HG02870 (cell line): ENCODE data around the gene REEP1.
"Not testable (repeated sequence)": the region's sequence is repeated elsewhere in the genome, so short reads cannot be mapped to it uniquely, and the experiment has no call there.

Experiments used
- ATAC-seq: cut with Tn5 transposase; IDR thresholded peaks from one replicate; pipeline ENCODE4 v1.9.1; 2021; ENCODE audit warnings: mild to moderate bottlenecking, moderate library complexity; ENCODE audit not compliant: unreplicated experiment

The REEP1 gene

DNA sequence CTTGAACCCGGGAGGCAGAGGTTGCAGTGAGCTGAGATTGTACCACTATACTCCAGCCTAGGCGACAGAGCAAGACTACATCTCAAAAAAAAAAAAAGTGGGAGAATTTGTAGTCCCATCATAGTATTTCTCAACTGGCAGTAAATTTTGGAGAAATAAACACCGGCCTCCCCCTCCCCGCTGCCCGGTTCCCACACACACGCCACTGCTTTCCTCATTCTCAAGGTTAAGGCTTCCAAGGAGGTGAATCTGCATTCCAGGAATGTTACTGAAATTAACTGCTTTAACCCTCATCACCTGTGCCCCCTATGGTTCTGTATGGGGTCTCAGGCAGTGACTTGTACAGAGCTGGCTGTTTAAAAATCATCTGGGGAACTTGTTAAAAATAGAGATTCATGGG is 88.2 kb downstream of the REEP1 start:
- ATAC-seq = no peak

DNA sequence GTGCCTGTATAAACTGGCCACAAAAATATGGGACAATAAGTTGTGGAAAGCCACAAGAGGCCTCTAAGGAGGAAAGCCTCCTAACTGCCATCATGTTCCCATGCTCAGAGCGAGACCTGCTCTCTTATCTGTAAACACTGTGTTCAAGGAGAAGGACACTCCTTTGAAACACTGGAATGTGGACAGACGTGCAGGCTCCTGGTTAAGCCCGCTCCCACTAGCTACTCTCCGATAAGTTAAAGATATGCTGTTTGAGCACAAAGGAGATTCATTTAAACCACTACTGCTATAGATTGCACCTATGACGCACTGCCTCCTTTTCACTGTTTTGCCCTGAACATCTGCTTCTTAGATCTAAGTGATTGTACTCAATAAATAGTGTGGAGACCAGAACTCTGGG is 92.2 kb downstream of the REEP1 start:
- ATAC-seq = not testable (repeated sequence)

DNA sequence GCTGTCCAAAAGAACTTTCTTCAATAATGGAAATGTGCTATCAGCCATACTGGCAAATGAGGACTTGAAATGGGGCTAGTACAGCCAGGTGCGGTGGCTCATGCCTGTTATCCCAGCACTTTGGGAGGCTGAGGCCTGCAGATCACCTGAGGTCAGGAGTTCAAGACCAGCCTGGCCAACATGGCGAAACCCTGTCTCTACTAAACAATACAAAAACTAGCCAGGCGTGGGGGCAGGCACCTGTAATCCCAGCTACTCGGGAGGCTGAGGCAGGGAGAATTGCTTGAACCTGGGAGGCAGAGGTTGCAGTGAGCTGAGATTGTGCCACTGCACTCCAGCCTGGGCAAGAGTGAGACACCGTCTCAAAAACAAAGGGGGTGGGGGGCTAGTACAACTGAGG is 92.6 kb downstream of the REEP1 start:
- ATAC-seq = not testable (repeated sequence)

DNA sequence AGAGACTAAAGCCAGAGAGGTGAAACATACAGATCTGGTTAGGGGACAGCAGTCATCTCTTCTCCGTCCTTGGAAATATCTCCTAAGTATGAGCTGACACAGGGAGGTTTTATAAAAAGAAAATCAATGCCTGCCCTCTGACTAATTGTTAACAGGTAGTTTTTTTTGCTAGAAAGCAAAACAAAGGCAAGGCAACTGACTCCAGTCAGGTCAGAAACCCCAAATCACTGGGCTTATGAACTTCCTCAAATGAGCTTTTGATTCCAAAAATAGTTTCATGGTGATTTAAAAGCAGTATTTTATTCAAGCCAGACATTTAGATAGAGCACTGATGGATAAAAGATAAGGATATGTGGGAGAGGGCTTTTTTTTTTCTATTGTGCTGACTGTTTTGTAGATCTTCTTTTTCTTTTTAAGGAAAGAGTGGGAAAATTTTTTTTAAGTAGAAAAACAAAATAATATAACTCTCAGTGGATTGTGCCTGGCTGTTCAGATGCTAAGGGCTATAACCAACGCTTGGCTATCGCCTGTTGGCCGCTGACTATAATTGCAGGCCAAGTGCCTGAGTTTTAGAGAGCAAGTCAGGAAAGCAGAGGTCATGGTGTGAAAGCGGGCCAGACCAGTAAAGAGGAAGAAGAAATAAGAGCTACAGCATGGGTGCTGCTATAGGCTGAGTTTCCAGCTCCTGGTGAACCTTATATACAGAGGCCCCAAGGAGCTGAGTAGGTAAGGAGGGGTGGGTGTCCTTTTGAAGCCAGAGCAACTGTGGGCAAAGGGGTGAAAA is 93.3 kb downstream of the REEP1 start:
- ATAC-seq = peak; percentile 60

DNA sequence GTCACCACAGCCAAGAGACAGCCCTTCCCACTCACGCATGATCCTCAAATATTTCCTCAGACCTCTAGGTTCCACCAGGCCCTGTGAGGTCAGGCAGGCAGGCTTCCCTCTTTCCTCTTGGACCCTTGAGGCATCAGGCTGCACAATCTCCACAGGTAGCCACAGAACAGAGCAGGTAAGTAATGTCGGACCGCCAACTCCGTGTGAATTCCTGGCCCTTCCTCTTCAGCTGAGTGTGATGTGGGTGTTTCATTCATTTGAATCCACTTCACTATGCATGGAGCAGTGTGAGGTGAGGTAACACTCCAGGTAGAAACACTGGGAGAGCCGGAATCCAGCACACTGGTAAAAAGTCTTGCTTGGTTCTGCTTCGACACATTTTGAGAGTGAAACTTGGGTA is 94.2 kb downstream of the REEP1 start:
- no peak for ATAC-seq

DNA sequence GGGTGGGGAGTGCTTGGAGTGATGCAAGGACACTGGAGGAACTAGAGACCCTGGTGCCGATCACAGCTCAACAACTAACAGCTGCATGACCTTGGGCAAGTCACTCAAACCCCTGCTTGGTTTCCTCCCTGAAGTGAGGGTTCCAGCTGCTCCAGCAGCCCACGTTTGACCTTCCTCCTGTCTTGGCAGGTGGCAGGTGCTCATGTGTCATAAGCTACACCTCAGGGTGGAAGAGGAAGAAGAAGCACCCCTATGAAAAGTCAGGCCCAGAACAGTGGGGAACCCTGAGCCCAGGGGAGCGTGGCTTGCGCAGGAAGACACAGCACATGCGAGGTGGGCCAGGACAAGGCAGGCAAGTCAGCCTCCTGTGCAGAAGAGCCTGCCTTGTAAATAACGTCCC is 95.8 kb downstream of the REEP1 start:
- ATAC-seq = no peak

DNA sequence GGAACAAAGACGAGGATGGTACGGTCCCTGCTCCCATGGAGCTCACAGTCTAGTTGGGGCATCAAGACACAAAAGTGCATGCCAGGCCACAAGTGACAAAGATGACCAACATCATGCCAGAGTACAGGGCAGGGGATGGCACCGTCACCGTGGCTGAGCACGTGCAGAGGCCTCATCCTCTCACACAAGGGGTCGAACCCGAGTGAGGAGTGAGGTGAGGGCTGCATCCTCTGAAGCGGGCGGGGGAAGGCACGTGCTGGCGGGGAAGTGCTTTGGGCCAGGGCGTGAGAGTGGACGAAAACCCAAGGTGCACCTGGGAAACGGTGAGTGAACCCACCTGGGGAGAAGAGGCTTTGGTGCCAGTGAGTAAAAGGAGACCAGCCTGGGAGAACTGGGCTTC is 97.2 kb downstream of the REEP1 start:
- no peak for ATAC-seq

DNA sequence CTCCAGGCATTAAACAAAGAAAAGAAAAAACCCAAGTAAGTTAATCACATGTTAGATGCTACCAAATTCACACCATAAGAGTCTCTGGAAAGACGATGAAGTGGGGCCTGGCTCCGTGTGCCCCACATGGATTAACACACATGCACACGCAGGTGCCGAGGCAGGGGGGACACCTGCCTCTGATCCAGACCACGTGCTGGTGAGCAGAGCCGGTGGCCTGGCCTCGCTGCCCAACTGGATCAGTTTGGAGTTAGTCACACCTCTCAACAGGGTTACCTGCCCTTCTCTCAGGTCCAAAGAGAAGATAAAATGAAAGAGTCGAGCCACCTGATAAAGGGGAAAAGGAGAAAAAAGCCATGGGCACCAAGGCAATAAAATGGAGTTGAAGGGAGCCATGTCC is 97.7 kb downstream of the REEP1 start:
- no peak for ATAC-seq

DNA sequence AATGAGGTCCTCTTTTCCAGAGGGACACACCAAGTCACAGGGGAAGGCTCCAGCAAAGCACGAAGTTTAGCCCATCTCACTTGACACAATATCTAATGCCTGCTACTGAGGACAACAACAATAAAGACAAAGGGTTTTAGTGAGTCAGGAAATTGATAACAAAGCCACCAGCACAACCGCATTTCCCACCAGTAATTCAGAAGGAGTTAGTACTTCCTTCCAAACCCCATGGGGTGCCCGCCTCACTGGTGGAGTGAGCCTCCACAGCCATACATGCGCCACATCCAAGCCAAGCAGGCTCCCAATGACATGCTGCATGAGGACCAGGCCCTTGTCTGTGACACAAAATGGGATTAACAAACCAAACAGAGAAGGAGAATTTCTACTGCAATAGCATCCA is 98.1 kb downstream of the REEP1 start:
- no peak for ATAC-seq

DNA sequence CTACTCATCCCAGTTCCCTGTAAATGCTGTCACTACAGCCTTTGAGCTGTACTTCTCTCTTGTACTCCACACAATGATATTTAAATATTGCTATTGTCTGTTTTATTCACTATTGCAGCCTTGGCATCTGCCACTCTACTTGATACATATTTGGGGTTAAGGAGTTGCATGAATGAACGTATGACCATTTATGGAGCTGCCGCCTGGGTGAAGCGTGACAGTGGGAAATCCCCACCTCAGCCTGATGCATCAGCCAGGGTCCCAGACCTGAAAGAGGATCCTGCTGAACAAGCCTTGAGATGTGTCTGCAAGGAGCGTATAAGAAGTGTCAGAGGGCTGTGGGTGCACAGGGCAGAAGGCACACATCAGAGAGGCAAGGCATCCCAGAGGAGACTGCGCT is 99.1 kb downstream of the REEP1 start:
- ATAC-seq = peak; percentile 78

DNA sequence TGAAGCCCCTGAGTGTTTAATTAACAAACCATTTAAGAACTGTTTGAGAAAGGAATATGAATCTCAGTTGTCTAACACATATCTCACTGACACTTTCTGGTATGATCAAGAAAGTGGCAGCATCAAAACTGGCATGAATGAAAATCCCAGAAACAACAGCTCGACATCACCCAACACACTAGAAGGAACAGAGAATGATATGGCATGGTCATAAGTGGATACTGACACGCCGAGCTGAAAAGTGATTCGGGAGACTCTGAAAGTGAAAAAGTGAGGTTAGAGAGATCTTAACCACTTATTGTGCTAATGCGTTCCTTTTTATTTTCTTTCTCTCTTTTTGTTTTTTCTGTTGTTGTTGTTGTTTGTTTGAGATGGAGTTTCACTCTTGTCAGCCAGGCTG is 100.3 kb downstream of the REEP1 start:
- peak; percentile 60 for ATAC-seq

DNA sequence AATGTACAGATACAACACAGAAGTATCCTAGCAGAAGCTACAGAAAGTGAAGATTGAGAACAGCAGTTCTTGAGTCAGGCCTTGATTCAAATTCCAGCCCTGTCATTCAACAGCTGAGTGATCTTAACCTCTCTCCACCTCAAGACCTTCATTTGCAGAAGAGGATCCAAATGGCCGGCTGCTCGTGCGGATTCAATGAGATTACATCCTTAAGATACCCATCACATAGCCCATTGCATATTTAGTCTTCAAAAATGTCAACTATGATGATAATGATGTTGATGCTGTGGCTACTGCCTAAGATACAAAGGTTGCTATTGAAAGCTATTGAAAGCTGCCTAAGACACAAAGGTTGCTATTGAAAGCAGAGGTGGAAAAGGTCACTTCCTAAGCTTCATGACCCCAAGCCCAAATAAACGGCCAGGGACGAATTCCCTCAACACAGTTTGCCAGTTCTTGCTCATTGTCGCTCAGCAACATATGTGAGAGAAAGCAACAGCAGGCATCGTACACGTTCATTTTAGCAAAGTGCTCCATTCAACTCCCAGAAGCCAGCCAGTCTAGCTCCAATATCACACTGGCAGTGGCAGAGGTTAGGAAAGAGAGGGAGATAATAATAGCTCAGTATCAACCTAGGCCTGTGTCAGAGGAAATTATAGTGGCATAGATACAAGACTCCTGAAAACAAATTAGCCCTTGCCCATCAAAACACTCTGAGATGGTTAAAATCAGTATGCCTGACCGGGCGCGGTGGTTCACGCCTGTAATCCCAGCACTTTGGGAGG is 102.0 kb downstream of the REEP1 start:
- no peak for ATAC-seq

DNA sequence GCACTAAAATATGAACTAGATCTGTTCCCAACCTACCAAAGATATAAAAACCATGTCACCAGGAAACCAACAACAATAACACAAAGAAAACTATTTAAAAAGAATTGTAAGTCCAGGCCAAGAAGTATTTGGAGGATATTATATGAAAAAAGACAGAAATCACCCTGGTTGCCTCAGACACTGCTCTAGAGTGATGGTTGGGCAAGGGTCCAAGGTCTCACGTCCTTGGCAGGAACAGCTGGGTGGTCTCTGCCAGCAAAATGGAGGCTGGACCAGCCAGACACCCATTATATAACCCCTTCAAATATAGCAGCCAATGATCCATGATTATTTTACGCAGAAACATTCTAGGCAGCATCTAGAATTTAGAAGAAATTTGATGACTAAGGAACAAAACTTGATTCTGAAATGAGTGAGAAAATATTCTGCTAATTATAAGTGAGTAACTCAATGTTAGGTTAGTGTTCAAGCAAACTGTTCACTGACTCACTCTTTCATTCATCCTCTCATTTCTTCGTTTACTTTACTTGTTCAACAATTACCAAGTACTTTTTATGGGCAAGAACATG is 102.8 kb downstream of the REEP1 start:
- ATAC-seq = no peak

DNA sequence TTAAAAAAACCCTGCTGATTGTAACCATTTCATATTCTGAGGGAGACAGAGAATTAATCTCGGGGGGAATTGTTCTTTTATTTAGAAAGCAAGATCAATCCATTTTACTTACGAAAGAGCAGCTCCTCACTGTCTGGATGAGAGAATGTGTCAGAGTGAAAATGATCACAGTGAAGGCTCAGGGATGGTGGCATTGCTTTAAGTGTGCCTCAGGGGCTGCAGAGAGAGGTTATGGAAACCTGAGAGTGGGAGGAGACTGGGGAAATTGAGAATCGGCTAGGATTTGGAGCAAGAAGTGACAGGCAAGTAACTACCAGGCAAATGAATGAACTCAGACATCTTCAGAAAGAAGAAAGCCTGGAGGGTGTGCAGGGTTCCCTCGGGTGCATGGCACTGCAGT is 104.0 kb downstream of the REEP1 start:
- ATAC-seq = no peak

DNA sequence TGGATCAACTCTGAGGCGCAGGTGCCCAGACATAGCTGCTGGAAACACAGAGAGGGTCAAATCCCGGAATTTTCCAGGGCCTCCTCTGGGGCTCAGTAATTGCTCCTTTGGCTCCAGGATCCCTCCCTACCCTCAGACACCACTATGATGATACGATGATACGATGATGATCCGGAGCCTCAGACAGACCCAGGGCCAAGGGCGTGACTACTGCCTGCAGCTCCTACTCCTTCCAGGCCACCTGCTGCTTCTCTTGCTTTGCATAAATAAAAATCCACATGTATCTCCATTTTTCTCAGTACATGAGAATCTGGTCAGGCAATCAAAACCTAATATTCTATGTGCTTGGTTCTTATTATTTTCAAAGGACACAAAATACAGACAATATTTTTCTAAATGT is 104.5 kb downstream of the REEP1 start:
- no peak for ATAC-seq

DNA sequence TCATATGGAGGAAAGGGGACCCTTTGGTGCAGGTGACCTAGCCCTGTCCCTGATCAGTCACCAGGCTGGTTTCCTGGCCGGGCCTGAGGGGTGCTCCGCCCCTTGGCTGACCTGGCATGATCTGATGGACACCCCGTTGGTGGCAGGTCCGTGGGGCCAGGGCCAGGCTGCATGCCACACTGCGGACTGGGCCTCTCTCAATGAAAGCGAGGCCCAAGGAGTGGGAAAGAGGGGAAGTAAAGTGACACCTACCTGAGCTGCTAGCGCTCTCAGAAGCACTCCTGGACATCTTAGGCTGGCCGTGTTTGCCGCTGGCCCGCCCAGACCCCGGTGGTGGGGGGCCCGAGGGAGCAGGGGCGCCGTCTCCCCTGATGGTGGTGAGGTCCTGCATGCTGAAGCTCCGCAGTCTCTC is 105.0 kb downstream of the REEP1 start:
- no peak for ATAC-seq

DNA sequence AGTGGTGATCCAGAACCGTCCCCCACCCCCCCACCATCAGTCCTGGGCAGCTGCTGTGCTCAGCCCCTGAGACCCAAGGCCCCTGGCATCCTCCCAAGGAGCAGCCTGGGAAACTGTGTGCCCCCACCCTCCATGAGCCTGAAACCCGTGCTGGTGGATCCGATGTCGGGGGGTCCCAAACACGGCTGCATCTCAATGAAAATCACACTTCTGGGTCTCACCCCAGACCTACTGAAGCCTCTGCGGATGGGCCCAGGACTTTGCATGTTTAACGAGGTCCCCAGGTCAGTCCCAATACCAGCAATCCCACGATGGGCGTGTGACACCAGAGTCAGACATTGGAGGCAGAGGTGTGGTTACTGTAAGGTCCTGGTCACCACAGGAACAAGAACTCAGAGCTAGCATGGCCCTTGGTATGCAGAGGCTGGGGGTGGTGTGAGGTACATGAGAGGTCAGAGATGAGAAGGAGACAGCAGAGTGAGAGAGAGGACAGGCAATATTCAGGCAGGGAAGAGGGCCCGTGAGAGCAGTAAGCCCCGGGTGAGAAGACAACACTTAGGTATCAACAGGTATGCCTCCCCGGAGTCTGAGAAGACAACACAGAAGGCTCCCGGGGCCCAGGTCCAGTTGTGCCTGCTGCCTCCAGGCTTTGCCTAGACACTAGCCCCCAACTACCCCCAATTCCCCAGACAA is 105.6 kb downstream of the REEP1 start:
- ATAC-seq = no peak

DNA sequence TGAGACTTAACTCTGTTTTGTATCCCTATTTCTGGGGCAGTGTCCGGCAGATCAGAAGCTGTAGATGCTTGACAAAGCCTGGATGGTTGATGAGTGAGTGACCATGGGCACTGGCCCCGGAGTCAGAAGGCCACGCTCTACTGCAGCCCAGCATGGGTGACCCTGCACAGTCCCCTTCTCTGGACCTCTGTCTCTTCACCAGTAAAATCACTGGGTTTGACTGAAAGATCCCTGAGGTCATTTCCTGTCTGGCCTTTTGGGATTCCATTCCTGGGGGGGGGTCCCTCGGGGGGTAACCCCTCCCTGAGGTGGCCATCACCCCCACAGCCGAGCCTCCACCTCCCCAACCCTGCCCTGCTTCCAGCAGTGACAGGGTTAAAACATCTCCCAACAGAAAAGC is 106.5 kb downstream of the REEP1 start:
- no peak for ATAC-seq

DNA sequence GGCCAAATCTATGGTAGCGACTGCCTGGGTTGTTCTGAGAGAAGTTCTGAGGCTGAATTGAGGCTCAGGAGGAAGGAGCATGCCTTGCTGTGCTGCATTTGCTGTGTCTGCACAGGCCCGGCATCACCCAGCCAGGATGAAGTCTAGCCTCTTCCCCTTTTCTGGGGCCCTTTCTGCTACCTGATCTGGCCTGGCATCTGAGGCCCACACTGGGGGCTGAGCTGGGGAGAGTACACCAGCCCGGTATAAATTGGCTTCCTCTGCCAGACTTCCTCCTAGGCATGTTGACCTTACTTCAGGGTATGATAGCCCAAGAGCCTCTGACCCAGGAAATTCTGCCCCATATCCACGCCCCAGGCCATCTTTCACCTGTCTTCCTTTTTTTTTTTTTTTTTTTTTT is 108.2 kb downstream of the REEP1 start:
- ATAC-seq = no peak

DNA sequence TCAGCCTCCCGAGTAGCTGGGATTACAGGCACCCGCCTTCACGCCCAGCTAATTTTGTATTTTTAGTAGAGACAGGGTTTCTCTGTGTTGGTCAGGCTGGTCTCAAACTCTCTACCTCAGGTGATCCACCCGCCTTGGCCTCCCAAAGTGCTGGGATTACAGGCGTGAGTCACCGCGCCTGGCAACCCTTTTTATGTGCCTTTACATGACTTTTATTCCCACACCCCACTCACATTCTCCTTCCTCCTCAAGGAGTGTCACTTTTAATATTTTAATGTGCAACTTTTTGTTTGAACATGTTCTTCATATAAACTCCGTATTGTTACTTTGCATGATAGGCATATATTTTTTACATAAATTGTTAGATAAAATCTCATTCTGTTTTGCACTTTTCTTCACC is 108.9 kb downstream of the REEP1 start:
- ATAC-seq = not testable (repeated sequence)

DNA sequence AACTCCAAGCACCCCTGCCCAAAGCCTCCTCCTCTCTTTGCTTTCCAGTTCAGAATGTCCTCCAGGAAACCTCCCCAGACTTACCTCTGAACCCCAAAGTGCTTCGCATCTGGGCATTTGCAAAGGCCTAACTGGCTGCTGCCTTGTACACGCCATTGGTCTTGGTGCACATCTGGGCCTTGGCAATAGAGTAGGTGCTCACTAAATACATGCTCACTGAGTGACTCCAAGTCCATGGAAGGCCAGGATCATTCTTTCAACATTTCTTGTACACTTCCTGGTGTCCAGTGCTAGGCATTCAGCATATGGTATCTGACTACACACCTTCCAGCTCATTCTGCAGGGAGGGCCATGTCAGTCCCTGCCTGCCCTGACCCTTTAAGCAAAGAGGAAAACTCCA is 109.7 kb downstream of the REEP1 start:
- no peak for ATAC-seq
